ENCODE results near the gene EIF4B.

DNA sequence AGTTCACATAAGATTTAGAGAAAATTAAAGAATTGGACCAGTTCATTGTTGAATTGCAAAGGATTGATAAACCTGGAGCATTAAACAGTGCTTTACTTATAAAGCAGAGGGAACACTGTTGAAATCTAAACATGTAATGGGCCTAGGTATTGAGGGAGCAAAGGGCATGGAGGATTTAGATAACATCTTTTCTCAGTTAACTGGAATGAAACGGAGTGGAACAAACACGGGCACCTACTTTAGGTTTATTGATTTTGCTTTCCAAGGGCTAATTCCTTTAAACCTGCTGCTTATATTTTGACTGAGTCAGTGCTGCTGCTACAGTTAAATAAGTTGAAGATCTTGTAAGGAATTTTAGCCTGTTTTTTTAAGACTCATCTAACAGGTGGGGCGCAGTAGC is 5.6 kb downstream of the EIF4B start:
- TF ChIP-seq CTCF (IDR thresholded peaks at IDR 0.05; ENCODE audit: low read length) (no peak), EZH2 (IDR thresholded peaks at IDR 0.05; ENCODE audit: borderline replicate concordance, low read length) (no peak)
